ENCODE results near the gene MCM3AP.

DNA sequence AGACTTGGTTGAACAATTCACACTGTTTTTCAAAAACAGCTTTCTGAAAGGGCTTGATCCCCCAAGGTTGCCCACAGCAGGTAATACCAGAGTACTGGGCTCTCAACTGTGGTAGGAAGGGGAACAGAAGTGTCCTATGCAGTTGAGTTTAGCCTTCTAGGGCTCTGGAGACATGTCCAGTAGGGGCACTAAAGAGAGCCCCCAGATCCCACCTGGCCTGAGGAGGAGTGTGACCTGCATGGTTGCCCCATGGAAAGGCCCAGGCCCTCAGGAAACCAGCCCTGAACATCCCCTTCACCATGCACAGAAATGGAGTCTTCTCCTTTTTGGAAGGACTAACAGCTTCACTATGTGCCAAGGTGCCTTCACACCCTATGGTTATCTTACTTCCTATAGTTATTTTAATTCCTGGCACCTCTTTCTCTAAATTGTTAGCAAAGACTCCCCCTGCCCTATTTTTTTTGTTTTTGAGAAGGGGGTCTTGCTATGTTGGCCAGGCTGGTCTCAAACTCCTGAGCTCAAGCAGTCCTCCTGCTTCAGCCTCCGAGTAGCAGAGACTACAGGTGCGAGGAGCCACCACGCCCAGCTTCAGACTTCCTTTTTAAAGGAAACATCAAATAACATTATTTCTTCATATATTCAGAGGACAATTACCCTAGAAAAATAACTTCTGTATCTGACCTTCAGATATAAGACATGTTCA is 40.0 kb downstream of the MCM3AP start:
- no peak for TF ChIP-seq BHLHE40 (IDR thresholded peaks at IDR 0.05; ENCODE audit: borderline replicate concordance)
- TF ChIP-seq SUZ12 (IDR thresholded peaks at IDR 0.05) = no peak
- no peak for TF ChIP-seq FOXM1 (IDR thresholded peaks at IDR 0.05; ENCODE audit: borderline replicate concordance)
